RWPE2 (cell line): Measurements from ENCODE around the gene C11orf24.

Experiments
- ATAC-seq: fragments of 200-7000 bp; cut with Tn5 transposase; 3 replicates; pipeline ENCODE4 v1.9.1; 2021; ENCODE audit warnings: low read depth
- DNase-seq: peaks from one replicate; pipeline ENCODE4 v3.0.0-alpha.2; 2020; ENCODE audit warnings: low spot score
- H3K27ac ChIP-seq: fragments of 450-650 bp; 2 replicates; pipeline ENCODE4 v1.5.1; 2017; ENCODE audit warnings: mild to moderate bottlenecking; ENCODE audit not compliant: poor library complexity, severe bottlenecking
- H3K27me3 ChIP-seq: fragments of 250-450 bp; sonication (Bioruptor Pico); 2 replicates; pipeline ENCODE4 v1.5.1; 2021; ENCODE audit warnings: mild to moderate bottlenecking, moderate library complexity; ENCODE audit not compliant: insufficient read depth, poor library complexity, severe bottlenecking
- H3K36me3 ChIP-seq: fragments of 250-450 bp; sonication (Bioruptor Pico); 2 replicates; pipeline ENCODE4 v1.5.1; 2020; ENCODE audit warnings: low read depth, mild to moderate bottlenecking, moderate library complexity
- H3K4me1 ChIP-seq: fragments of 250-450 bp; sonication (Bioruptor Pico); 2 replicates; pipeline ENCODE4 v1.5.1; 2021; ENCODE audit warnings: mild to moderate bottlenecking, moderate library complexity; ENCODE audit not compliant: insufficient read depth, poor library complexity, severe bottlenecking
- H3K4me3 ChIP-seq: fragments of 250-450 bp; sonication (Bioruptor Pico); 2 replicates; pipeline ENCODE4 v1.5.1; 2021; ENCODE audit warnings: mild to moderate bottlenecking, moderate library complexity; ENCODE audit not compliant: severe bottlenecking
- H3K9me3 ChIP-seq: fragments of 250-450 bp; sonication (Bioruptor Pico); 2 replicates; pipeline ENCODE4 v1.5.1; 2021; ENCODE audit warnings: mild to moderate bottlenecking, moderate library complexity; ENCODE audit not compliant: severe bottlenecking
- CTCF ChIP-seq: fragments of 450-650 bp; IDR thresholded peaks from one replicate; pipeline ENCODE4 v1.5.1; 2017; ENCODE audit warnings: mild to moderate bottlenecking, moderate library complexity; ENCODE audit not compliant: poor library complexity, severe bottlenecking

Gene C11orf24

GRCh38 chr11:68271781-68272608 lies at the start of gene C11orf24:
C11orf24 (minus strand) TSS chr11:68271973; CDS start chr11:68263767, 8,206 bp downstream.
- Histone ChIP-seq H3K27me3 (no peaks in the 10 kb centered on the region), H3K4me3 (peak within 1 kb of the TSS; percentile 68), H3K27ac (peak within 1 kb of the TSS; percentile 62), H3K9me3 (no peaks in the 10 kb centered on the region), H3K36me3 (peaks cover 29% of the 10 kb centered on the region), H3K4me1 (peaks cover 24% of the 10 kb centered on the region)
- TF ChIP-seq CTCF: no peak
- peak; percentile 87 for ATAC-seq
- DNase-seq: peak; percentile 91

- Histone ChIP-seq H3K9me3 (no peaks in the 10 kb centered on the region), H3K27ac (peak overlapping the region; percentile 91), H3K27me3 (no peaks in the 10 kb centered on the region), H3K36me3 (no peaks in the 10 kb centered on the region), H3K4me1 (peaks cover 31% of the 10 kb centered on the region), H3K4me3 (no peak overlapping the region)
- no peak for ATAC-seq
- no peak for DNase-seq
- no peak for TF ChIP-seq CTCF
Observed at GRCh38 chr11:68317147-68317785, 45.5 kb upstream of the C11orf24 start.

GRCh38 chr11:68315171-68315920 lies 43.6 kb upstream of the C11orf24 start:
- no peaks in the 10 kb centered on the region for H3K27me3 ChIP-seq
- peaks cover 14% of the 10 kb centered on the region for H3K4me1 ChIP-seq
- peak overlapping the region; percentile 91 for H3K27ac ChIP-seq
- peak; percentile 39 for ATAC-seq
- H3K9me3 ChIP-seq: no peaks in the 10 kb centered on the region
- no peak for DNase-seq
- no peak for TF ChIP-seq CTCF
- H3K36me3 ChIP-seq: no peaks in the 10 kb centered on the region
- no peak overlapping the region for H3K4me3 ChIP-seq

GRCh38 chr11:68314203-68315170 lies 42.7 kb upstream of the C11orf24 start:
- Histone ChIP-seq H3K4me3 (peak overlapping the region; percentile 99), H3K9me3 (no peaks in the 10 kb centered on the region), H3K4me1 (peaks cover 14% of the 10 kb centered on the region), H3K36me3 (no peaks in the 10 kb centered on the region), H3K27me3 (no peaks in the 10 kb centered on the region), H3K27ac (peak overlapping the region; percentile 91)
- ATAC-seq (peak; percentile 77), DNase-seq (no peak)
- no peak for TF ChIP-seq CTCF
